ENCODE results near the gene ELF3. TPM values are rescaled to one million over a fixed set of nuclear protein-coding genes. Genes with fewer than 3 reads are reported as not detected.
A peak's percentile ranks its signal among the peaks of the same experiment; 100 is the strongest.
"Not testable (repeated sequence)": the region's sequence is repeated elsewhere in the genome, so short reads cannot be mapped to it uniquely, and the experiment has no call there.

Gene ELF3
- total and polyA plus RNA-seq, 5 donors: 0.11 to 3.4 (median 0.23) TPM; not detected in 1

DNA sequence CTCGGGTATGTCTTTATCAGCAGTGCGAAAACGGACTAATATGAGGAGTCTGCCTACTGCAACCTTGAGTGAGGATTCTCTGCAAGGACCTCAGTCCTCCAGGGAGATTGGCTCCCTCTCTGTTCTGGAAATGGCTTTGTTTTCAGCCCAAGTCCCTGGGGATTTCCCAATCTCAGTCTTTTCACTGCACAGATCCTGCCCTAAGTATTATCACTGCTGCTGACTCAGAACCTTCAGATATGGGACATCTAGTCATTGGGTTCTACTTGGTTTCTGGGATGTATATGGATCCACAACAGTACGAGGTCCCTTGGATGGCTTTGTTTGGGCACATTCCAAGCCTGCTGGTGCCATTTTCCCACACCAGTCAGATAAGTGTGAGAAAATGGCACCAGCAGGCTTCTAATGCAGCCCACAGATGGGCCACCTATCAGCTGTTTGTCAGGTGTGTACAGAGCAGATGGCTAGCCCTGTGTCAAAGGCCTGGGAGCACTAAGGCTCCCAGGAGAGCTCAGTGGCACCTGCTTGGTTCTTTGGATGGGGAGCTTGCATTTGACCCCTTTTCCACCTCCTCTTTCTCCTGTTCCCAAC, 27.4 kb downstream of the ELF3 start:
- WGBS: 77% methylated on average over 4 of the region's 4 CpGs
- H3K27me3 ChIP-seq (ENCODE audit: control insufficient read depth, insufficient read depth): no peaks in the 10 kb centered on the region
- no peak for ATAC-seq
- no peak for DNase-seq
- H3K27ac ChIP-seq (ENCODE audit: low read length): no peak overlapping the region
- intact Hi-C loops (cut with DNase I): no loop called here
- H3K4me3 ChIP-seq (ENCODE audit: low read length): no peak overlapping the region
- H3K9me3 ChIP-seq (ENCODE audit: control insufficient read depth, low read length): no peaks in the 10 kb centered on the region
- no peaks in the 10 kb centered on the region for H3K4me1 ChIP-seq (ENCODE audit: control insufficient read depth, insufficient read depth, low read length)

DNA sequence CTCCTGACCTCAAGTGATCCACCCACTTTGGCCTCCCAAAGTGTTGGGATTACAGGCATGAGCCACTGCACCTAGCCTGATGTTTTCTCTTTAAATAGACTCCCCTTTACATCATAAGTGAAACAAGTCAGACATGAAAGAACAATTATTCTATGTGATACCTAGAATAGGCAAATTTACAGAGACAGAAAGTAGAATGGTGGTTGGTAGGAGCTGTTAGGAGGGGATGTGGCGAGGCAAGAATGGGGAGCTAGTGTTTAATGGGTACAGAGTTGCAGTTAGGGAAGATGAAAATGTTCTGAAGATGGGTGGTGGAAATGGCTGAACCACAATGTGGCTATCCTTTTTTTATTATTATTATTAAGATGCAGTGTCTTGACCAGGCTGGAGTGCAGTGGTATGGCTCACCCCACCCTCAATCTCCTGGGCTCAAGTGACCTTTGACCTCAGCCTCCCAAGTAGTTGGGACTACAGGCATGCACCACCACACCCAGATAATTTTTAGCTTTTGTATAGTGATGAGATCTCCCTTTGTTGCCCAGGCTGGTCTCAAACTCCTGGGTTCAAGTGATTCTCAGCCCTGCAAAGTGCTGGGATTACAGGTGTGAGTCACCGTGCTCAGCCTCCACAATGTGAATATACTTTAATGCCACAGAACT, 28.4 kb downstream of the ELF3 start:
- Histone ChIP-seq H3K9me3 (ENCODE audit: control insufficient read depth, low read length) (no peaks in the 10 kb centered on the region), H3K27me3 (ENCODE audit: control insufficient read depth, insufficient read depth) (no peaks in the 10 kb centered on the region), H3K27ac (ENCODE audit: low read length) (no peak overlapping the region), H3K4me1 (ENCODE audit: control insufficient read depth, insufficient read depth, low read length) (no peaks in the 10 kb centered on the region), H3K4me3 (ENCODE audit: low read length) (no peak overlapping the region)
- intact Hi-C loops (cut with DNase I): no loop called here
- WGBS: 96% methylated on average over 2 of the region's 2 CpGs
- ATAC-seq: no peak
- DNase-seq: no peak

DNA sequence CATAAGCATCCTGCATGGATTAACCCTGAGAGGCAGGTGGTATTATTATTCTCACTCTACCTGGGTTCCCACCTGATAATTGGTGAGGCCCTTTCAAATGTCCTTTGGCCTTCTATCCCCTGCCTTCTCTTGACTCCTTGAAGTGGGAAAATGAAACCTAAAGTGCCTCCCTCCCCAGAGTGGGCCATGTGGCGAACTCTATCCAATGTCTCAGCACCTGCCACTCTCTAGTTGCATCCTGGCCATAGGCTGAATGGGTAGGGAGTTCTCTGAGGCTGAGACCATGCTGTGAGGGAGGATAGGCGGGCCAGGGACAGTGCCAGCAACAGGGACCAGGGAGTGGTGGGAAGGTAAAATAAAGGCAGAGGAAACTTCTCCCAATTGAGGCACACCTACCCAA, 35.3 kb downstream of the ELF3 start:
- no peaks in the 10 kb centered on the region for H3K4me1 ChIP-seq (ENCODE audit: control insufficient read depth, insufficient read depth, low read length)
- no peak overlapping the region for H3K4me3 ChIP-seq (ENCODE audit: low read length)
- ATAC-seq: no peak
- no peaks in the 10 kb centered on the region for H3K9me3 ChIP-seq (ENCODE audit: control insufficient read depth, low read length)
- WGBS: 93% methylated on average over 2 of the region's 2 CpGs
- intact Hi-C loops (cut with DNase I): no loop called here
- DNase-seq: no peak
- no peak overlapping the region for H3K27ac ChIP-seq (ENCODE audit: low read length)
- no peaks in the 10 kb centered on the region for H3K27me3 ChIP-seq (ENCODE audit: control insufficient read depth, insufficient read depth)

DNA sequence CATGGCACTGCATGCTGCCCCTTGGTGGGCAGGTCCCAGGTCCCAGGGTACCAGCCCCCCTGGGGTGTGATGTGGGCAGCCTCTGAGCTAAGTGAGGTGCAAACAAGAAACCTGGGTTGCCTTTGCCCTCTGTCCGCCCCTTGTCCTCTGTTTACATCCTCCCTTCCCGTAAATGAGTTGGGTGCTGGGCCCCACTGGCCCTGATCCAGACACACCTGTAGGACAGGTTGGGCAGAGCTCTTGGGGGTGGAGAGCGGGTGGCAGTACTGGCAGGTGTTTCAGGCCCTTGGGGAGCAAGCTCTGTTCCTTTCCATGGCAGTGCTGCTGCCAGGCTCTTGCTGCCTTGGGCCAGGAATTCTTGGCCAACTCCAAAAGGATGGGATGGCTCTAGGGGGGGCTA, 35.8 kb downstream of the ELF3 start:
- H3K4me1 ChIP-seq (ENCODE audit: control insufficient read depth, insufficient read depth, low read length): no peaks in the 10 kb centered on the region
- no peaks in the 10 kb centered on the region for H3K9me3 ChIP-seq (ENCODE audit: control insufficient read depth, low read length)
- H3K27ac ChIP-seq (ENCODE audit: low read length): no peak overlapping the region
- H3K27me3 ChIP-seq (ENCODE audit: control insufficient read depth, insufficient read depth): no peaks in the 10 kb centered on the region
- peak in 1 of 2 donors; percentile 42 for ATAC-seq
- intact Hi-C loops (cut with DNase I): no loop called here
- H3K4me3 ChIP-seq (ENCODE audit: low read length): no peak overlapping the region
- WGBS: 90% methylated on average over 3 of the region's 3 CpGs
- no peak for DNase-seq

DNA sequence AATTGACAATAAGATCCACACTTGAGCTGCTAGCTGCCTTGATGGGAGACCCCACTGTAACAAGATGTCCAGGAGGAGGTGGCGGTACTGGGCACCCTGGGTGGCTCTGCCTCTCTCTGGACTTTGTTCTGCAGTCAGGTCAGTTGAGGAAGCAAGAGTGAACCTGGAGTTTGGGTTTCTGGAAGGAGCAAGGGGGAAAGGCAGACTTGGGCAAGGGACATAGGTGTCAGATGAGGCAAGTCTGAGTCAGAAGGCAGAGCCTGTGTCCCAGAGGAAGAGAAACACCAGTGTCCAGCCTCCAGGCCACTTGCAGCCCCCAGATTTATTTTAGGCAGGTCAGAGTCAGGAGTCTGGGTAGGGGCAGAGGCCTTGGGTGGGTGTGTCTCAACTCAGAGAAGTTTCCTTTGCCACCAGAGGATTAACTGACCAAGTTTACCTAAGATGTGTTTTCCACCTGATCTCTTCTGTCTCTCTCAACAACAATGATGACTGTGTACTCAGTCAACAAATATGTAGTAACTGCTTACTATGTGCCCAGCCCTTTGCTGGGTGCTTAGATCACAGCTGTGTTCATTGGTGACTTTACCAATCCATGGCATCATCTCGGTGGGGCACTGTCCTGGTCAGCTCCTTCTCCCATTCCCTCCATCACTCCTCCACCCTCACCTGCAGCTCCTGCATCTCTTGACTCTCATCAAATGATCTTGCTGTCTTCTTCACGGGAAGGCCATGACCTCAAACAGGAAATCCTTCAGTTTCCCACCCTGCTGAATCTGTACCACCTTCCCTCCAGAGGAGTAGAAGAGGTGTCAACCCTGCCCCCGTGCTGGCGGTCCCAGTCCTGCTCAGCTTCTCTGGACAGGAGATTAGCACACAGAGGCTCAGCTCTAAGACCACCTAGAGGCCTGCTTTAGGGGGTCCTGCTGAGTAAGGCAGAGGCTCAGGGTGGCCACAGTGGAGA, 36.6 kb downstream of the ELF3 start:
- intact Hi-C loops (cut with DNase I): no loop called here
- WGBS: 71% methylated on average over 5 of the region's 5 CpGs
- no peaks in the 10 kb centered on the region for H3K4me1 ChIP-seq (ENCODE audit: control insufficient read depth, insufficient read depth, low read length)
- no peaks in the 10 kb centered on the region for H3K9me3 ChIP-seq (ENCODE audit: control insufficient read depth, low read length)
- H3K4me3 ChIP-seq (ENCODE audit: low read length): no peak overlapping the region
- no peak overlapping the region for H3K27ac ChIP-seq (ENCODE audit: low read length)
- no peaks in the 10 kb centered on the region for H3K27me3 ChIP-seq (ENCODE audit: control insufficient read depth, insufficient read depth)
- DNase-seq (no peak), ATAC-seq (peak in 1 of 2 donors; percentile 23)

DNA sequence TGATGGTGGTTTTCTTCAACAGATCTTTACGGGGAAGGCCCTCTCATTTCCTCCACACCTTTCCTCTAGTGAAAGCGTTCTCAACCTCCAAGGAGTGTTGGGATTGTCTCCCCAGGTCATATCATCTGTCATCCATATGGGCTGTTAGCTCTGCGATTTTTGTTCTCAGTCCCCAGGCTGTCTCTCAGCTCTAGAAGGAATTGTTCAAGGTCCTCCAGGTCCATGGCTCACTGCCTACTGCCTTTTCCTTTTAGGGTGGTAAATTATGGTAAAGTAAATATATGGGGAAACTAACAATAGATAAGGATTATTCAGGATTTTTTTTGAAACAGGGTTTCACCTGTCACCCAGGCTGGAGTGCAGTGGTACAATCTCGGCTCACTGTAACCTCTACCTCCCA, 37.6 kb downstream of the ELF3 start:
- ATAC-seq: no peak
- H3K27ac ChIP-seq (ENCODE audit: low read length): no peak overlapping the region
- DNase-seq: no peak
- H3K4me3 ChIP-seq (ENCODE audit: low read length): no peak overlapping the region
- no peaks in the 10 kb centered on the region for H3K4me1 ChIP-seq (ENCODE audit: control insufficient read depth, insufficient read depth, low read length)
- intact Hi-C loops (cut with DNase I): no loop called here
- no peaks in the 10 kb centered on the region for H3K27me3 ChIP-seq (ENCODE audit: control insufficient read depth, insufficient read depth)
- WGBS: 81% methylated on average over 4 of the region's 4 CpGs
- H3K9me3 ChIP-seq (ENCODE audit: control insufficient read depth, low read length): no peaks in the 10 kb centered on the region

DNA sequence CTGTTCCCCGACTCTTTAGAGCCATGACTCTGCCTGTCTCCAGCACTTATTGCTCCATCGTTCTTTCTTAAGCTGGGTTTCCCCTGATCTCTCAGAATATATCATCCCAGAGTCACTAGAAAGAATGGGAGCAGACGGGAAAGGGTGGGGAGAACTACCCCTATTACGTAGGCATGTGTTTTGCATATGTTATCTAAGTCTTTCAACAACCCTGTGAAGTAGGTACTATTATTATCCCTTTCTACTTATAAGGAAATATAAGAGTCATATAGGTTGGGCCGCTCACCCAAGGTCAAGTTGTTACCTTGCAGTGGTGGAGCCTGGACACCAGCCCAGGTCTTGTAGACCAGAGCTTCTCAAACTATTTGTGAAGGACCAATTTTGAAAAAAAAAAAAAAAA, 38.7 kb downstream of the ELF3 start:
- Histone ChIP-seq H3K27me3 (ENCODE audit: control insufficient read depth, insufficient read depth) (no peaks in the 10 kb centered on the region), H3K4me3 (ENCODE audit: low read length) (no peak overlapping the region), H3K4me1 (ENCODE audit: control insufficient read depth, insufficient read depth, low read length) (no peaks in the 10 kb centered on the region), H3K27ac (ENCODE audit: low read length) (no peak overlapping the region), H3K9me3 (ENCODE audit: control insufficient read depth, low read length) (no peaks in the 10 kb centered on the region)
- DNase-seq (no peak), ATAC-seq (peak in 1 of 2 donors; percentile 66)
- 54% methylated on average over 5 of the region's 5 CpGs for WGBS
- intact Hi-C loops (cut with DNase I): no loop called here

DNA sequence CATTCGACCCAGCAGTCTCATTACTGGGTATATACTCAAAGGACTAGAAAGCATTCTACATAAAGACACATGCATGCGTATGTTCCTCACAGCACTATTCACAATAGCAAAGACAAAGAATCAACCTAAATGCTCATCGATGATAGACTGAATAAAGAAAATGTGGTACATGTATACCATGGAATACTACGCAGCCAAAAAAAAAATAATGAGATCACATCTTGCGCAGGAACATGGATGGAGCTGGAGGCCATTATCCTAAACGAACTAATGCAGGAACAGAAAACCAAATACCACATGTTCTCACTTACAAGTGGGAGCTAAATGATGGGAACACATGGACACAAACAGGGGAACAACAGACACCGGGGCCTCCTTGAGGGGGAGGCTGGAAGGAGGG, 43.7 kb downstream of the ELF3 start:
- no peak overlapping the region for H3K4me3 ChIP-seq (ENCODE audit: low read length)
- WGBS: 92% methylated on average over 7 of the region's 7 CpGs
- no peaks in the 10 kb centered on the region for H3K9me3 ChIP-seq (ENCODE audit: control insufficient read depth, low read length)
- intact Hi-C loops (cut with DNase I): no loop called here
- no peak overlapping the region for H3K27ac ChIP-seq (ENCODE audit: low read length)
- DNase-seq (no peak), ATAC-seq (no peak)
- H3K27me3 ChIP-seq (ENCODE audit: control insufficient read depth, insufficient read depth): no peaks in the 10 kb centered on the region
- no peaks in the 10 kb centered on the region for H3K4me1 ChIP-seq (ENCODE audit: control insufficient read depth, insufficient read depth, low read length)

DNA sequence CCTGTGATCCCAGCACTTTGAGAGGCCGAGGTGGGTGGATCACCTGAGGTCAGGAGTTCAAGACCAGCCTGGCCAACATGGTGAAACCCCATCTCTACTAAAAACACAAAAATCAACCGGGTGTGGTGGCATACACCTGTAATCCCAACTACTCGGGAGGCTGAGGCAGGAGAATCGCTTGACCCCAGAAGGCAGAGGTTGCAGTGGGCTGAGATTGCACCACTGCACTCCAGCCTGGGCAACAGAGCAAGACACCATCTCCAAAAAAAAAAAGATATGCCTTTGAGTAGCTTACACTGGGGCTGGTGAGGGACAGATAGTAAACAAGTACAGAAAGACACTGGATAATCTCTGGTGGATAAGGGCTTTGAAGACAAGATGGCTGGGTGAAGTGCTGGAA, 44.3 kb downstream of the ELF3 start:
- H3K27me3 ChIP-seq (ENCODE audit: control insufficient read depth, insufficient read depth); H3K27ac ChIP-seq (ENCODE audit: low read length); intact Hi-C loops (cut with DNase I); DNase-seq; H3K4me1 ChIP-seq (ENCODE audit: control insufficient read depth, insufficient read depth, low read length); H3K9me3 ChIP-seq (ENCODE audit: control insufficient read depth, low read length); ATAC-seq; H3K4me3 ChIP-seq (ENCODE audit: low read length): not testable (repeated sequence)
- 84% methylated on average over 4 of the region's 4 CpGs for WGBS

DNA sequence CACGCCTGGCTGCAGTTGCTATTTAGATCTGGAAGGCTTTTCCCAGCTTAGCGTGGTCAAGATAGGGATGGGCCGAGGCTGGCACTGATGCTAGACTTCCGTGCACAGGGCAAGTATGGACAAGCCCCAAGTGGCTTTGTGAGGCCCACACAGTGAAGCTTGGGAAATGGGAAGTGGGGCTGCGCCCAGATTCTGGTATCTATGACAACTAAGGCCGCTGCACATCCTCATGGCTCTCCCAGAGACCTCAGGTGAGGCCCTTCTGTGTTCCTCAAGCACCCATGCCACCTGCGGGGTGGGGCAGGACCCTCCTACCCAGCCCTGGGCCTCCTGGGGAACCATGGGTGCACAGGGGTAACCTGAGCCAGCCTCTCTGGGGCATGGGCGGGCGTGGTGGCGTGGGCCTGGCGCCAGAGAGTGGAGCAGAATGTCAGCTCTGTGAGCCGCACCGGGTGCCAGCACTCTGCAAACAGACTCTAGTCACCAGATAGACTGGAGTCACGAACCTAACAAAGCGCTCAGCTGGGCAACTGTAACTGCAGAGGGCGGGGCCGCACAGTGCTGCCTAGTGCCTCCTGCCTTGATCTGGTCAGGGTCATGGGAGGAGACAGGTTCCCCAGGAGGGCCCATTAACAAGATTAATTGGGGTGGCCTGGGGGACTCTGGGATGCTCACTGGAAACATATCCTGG, 46.4 kb downstream of the ELF3 start:
- Histone ChIP-seq H3K27ac (ENCODE audit: low read length) (no peak overlapping the region), H3K4me1 (ENCODE audit: control insufficient read depth, insufficient read depth, low read length) (no peaks in the 10 kb centered on the region), H3K27me3 (ENCODE audit: control insufficient read depth, insufficient read depth) (no peaks in the 10 kb centered on the region), H3K4me3 (ENCODE audit: low read length) (no peak overlapping the region), H3K9me3 (ENCODE audit: control insufficient read depth, low read length) (no peaks in the 10 kb centered on the region)
- intact Hi-C loops (cut with DNase I): no loop called here
- DNase-seq (peak; percentile 22 to 68 (median 47)), ATAC-seq (peak; percentile 61 to 84)
- 71% methylated on average over 17 of the region's 17 CpGs for WGBS

DNA sequence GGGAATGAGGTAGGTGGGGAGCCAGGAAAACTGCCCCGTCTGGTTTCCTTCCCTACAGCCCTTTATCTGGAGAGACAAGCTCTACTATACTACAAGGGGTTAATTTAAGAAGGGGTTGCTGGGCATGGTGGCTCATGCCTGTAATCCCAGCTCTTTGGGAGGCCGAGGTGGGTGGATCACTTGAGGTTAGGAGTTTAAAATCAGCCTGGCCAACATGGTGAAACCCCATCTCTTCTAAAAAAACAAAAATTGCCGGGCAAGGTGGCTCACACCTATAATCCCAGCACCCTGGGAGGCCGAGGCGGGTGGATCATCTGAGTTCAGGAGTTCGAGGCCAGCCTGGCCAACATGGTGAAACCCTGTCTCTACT, 46.9 kb downstream of the ELF3 start:
- H3K4me3 ChIP-seq (ENCODE audit: low read length); H3K9me3 ChIP-seq (ENCODE audit: control insufficient read depth, low read length); ATAC-seq; intact Hi-C loops (cut with DNase I); H3K27ac ChIP-seq (ENCODE audit: low read length); H3K4me1 ChIP-seq (ENCODE audit: control insufficient read depth, insufficient read depth, low read length); DNase-seq; H3K27me3 ChIP-seq (ENCODE audit: control insufficient read depth, insufficient read depth): not testable (repeated sequence)
- 78% methylated on average over 6 of the region's 6 CpGs for WGBS
